ENCODE measurements around the gene USP40.

GRCh38 chr2:233486778-233487552 is 79.6 kb downstream of the USP40 start:
- TF ChIP-seq, protein P1, sequence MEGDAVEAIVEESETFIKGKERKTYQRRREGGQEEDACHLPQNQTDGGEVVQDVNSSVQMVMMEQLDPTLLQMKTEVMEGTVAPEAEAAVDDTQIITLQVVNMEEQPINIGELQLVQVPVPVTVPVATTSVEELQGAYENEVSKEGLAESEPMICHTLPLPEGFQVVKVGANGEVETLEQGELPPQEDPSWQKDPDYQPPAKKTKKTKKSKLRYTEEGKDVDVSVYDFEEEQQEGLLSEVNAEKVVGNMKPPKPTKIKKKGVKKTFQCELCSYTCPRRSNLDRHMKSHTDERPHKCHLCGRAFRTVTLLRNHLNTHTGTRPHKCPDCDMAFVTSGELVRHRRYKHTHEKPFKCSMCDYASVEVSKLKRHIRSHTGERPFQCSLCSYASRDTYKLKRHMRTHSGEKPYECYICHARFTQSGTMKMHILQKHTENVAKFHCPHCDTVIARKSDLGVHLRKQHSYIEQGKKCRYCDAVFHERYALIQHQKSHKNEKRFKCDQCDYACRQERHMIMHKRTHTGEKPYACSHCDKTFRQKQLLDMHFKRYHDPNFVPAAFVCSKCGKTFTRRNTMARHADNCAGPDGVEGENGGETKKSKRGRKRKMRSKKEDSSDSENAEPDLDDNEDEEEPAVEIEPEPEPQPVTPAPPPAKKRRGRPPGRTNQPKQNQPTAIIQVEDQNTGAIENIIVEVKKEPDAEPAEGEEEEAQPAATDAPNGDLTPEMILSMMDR (IDR thresholded peaks at IDR 0.05), result no peak
- TF ChIP-seq POLR2A (IDR thresholded peaks at IDR 0.05), result no peak
